Thoracic aorta (tissue), 2 donors: ENCODE measurements around the gene ABHD10. TPM values are rescaled to one million over a fixed set of nuclear protein-coding genes. Genes with fewer than 3 reads are reported as not detected.

Experiments
- ATAC-seq: fragments of 150-250 bp; one replicate; pipeline ENCODE4 v1.8.0; 2017; ENCODE audit warnings: low read depth; ENCODE audit not compliant: insufficient number of reproducible peaks, low FRiP score
- DNase-seq: peaks from one replicate; pipeline ENCODE4 v3.0.0-alpha.2; 2020; ENCODE audit warnings: low spot score
- H3K27ac ChIP-seq, 2 donors: fragments of 200-600 bp; sonication (generic); 1 replicate in 1 of 2; 2 replicates in 1 of 2; pipeline ENCODE4 v1.5.1; 2016; ENCODE audit warnings: mild to moderate bottlenecking in 2 of 2, moderate library complexity in 2 of 2
- H3K27me3 ChIP-seq: fragments of 200-600 bp; sonication (generic); replicated peaks from 2 replicates; pipeline ENCODE4 v1.6.0; 2016; ENCODE audit warnings: mild to moderate bottlenecking; ENCODE audit not compliant: insufficient read depth
- H3K36me3 ChIP-seq: fragments of 200-600 bp; sonication (generic); one replicate; pipeline ENCODE4 v1.5.1; 2016
- H3K4me1 ChIP-seq, 2 donors: fragments of 200-600 bp; sonication (generic); 1 replicate in 1 of 2; 2 replicates in 1 of 2; pipeline versions ENCODE4 v1.5.1 to v1.6.0; 2016; ENCODE audit warnings: low read depth in 2 of 2, mild to moderate bottlenecking in 1 of 2; ENCODE audit not compliant: control insufficient read depth in 1 of 2
- H3K4me3 ChIP-seq: fragments of 200-600 bp; sonication (generic); 2 replicates; pipeline ENCODE4 v1.5.1; 2016; ENCODE audit warnings: mild to moderate bottlenecking
- H3K9me3 ChIP-seq: fragments of 200-600 bp; sonication (generic); 2 replicates; pipeline ENCODE4 v1.5.1; 2016
- total RNA-seq, 2 donors: library from RNA; depleted of rRNA; stranded (reverse); fragments of >200 nt; gene quantifications; one replicate each; pipeline versions ENCODE4 v1.1.0 to v1.2.3, GENCODE V29; 2016
- TF ChIP-seq, protein P1 (sequence below): fragments of 200-600 bp; sonication (generic); IDR thresholded peaks from one replicate; pipeline ENCODE4 v1.5.1; 2019; ENCODE audit warnings: antibody characterized with exemption

Gene ABHD10
- total RNA-seq, 2 donors from 2014 or later: 9.6 to 13.2 TPM

DNA sequence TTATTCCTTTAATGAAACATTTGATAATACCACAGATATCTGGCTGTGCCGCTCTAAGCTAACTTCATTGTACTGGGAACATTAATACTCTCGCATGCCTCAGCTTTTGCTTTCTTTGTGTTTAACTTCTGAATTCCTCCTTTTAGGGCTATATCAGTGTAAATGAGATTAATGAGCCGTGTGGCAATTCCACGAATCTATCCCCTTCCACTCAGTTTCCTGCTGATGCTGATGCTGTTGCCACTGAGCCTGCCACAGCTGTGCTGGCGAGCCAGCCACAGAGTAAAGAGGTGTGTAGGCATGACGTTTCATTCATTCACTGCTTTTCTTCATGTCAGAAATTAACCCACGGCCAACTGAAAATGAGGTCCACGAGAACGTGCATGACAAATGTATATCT is 30.0 kb upstream of the ABHD10 start:
- Histone ChIP-seq H3K36me3 (peaks cover 2% of the 10 kb centered on the region), H3K27me3 (no peaks in the 10 kb centered on the region), H3K27ac (no peak overlapping the region), H3K9me3 (no peaks in the 10 kb centered on the region), H3K4me3 (no peak overlapping the region), H3K4me1 (no peaks in the 10 kb centered on the region)
- ATAC-seq: no peak
- no peak for DNase-seq
- TF ChIP-seq, protein P1, sequence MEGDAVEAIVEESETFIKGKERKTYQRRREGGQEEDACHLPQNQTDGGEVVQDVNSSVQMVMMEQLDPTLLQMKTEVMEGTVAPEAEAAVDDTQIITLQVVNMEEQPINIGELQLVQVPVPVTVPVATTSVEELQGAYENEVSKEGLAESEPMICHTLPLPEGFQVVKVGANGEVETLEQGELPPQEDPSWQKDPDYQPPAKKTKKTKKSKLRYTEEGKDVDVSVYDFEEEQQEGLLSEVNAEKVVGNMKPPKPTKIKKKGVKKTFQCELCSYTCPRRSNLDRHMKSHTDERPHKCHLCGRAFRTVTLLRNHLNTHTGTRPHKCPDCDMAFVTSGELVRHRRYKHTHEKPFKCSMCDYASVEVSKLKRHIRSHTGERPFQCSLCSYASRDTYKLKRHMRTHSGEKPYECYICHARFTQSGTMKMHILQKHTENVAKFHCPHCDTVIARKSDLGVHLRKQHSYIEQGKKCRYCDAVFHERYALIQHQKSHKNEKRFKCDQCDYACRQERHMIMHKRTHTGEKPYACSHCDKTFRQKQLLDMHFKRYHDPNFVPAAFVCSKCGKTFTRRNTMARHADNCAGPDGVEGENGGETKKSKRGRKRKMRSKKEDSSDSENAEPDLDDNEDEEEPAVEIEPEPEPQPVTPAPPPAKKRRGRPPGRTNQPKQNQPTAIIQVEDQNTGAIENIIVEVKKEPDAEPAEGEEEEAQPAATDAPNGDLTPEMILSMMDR: no peak

DNA sequence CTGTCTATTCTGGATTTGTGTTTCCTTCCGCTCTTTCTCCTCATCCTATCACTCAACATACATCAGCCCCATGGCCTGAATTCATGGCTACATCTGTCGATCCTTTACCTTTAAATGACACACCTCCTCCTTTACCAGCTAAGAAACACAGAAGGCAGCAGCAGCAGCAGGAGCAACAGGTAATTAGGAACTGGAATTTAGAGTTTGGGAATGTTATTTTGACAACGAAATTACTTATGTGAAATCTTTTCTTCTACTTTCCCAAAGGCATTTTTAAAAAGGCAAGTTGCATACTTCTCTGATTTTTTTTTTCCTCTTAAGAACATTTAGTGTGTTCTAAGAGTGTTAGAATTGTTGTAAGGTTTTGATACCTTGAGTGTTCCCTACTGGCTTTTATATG is 29.1 kb upstream of the ABHD10 start:
- Histone ChIP-seq H3K36me3 (peaks cover 3% of the 10 kb centered on the region), H3K27me3 (no peaks in the 10 kb centered on the region), H3K27ac (no peak overlapping the region), H3K9me3 (no peaks in the 10 kb centered on the region), H3K4me1 (no peaks in the 10 kb centered on the region), H3K4me3 (no peak overlapping the region)
- ATAC-seq (no peak), DNase-seq (no peak)
- TF ChIP-seq, protein P1: no peak

DNA sequence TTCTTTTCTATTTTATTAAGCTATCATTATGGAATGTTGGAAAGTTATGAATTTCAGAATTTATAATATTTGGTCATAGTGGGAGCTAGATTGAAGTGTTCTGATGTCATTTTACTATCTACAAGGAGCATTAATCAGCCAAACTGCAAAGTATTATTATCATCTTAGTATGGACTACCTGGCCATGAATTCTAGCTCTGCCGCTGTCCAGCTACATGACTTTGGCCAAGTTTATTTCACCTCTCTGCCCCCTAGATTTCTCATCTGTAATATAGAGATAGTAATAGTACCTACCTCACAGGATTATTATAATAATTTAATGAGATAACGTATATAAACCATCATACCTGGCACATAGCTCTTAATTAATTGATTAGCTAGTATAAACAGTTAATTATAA is 27.8 kb upstream of the ABHD10 start:
- Histone ChIP-seq H3K27ac (no peak overlapping the region), H3K9me3 (no peaks in the 10 kb centered on the region), H3K27me3 (no peaks in the 10 kb centered on the region), H3K4me3 (no peak overlapping the region), H3K36me3 (peaks cover 6% of the 10 kb centered on the region), H3K4me1 (no peaks in the 10 kb centered on the region)
- TF ChIP-seq, protein P1: no peak
- no peak for DNase-seq
- ATAC-seq: no peak

DNA sequence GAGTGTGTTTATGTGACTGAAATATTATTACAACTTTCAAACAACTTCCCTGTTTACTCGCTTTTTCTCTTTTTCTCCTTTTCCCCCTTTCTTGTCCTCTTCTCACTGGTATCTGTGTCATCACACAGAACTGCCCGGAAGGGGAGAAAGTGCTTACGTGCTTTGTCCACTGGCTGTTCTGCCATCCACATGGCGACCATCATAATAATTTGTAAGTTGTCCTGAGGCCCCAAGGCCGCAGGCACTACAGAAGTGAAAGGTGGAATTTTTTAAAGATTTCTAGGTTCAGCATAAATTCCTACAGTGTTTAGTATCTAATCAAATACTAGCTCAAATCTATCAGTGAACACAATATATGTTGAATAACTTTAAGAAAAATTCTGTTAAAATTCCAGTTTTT is 26.7 kb upstream of the ABHD10 start:
- peaks cover 0 to under 1% of the 10 kb centered on the region in 2 donors for H3K4me1 ChIP-seq
- H3K9me3 ChIP-seq: no peaks in the 10 kb centered on the region
- no peak overlapping the region for H3K4me3 ChIP-seq
- no peak overlapping the region for H3K27ac ChIP-seq
- TF ChIP-seq, protein P1: no peak
- H3K27me3 ChIP-seq: no peaks in the 10 kb centered on the region
- ATAC-seq: no peak
- H3K36me3 ChIP-seq: peaks cover 10% of the 10 kb centered on the region
- no peak for DNase-seq

DNA sequence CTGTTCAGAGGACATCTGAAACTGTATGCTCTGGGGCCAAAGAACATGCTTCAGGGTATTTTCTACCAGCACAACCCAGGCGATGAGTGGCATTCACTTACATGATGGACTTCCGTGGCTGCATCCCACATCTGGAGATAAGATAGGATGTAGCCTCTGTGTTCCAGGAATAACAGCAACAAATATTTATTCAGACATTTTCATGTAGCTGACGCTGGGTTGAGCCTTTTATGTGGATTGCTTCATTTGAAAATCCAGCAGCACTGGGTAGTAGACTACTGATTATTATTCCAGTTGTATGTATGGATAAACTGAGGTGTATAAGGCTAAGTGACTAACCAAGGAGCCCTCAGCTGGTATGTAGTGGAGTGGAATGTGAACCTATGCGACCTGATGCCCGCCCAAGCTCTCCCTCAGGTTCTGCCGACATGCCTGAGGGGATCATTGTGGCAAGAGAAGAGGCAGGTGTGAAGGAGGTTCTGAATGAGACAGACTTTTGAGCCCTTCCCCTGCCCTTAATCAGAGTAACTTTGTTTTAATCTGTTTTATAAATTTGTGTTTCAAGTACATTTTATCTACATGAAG is 25.9 kb upstream of the ABHD10 start:
- Histone ChIP-seq H3K9me3 (no peaks in the 10 kb centered on the region), H3K4me3 (no peak overlapping the region), H3K36me3 (peaks cover 10% of the 10 kb centered on the region), H3K27me3 (no peaks in the 10 kb centered on the region), H3K4me1 (peaks cover 0 to 4% of the 10 kb centered on the region in 2 donors), H3K27ac (no peak overlapping the region)
- DNase-seq: no peak
- ATAC-seq: no peak
- TF ChIP-seq, protein P1: no peak
